ENCODE data around the gene CAVIN4. TPM values are rescaled to one million over a fixed set of nuclear protein-coding genes. Genes with fewer than 3 reads are reported as not detected.

The CAVIN4 gene
- total RNA-seq, 1 experiment from 2014 or later, result 0.56 TPM

- H3K27me3 Mint-ChIP-seq (ENCODE audit: insufficient read depth, unreplicated experiment), result no peaks in the 10 kb centered on the region
- no TSS peak for BruUV-seq (replicated peaks)
- intact Hi-C loops (cut with micrococcal nuclease), result no loop called here
- H3K36me3 Mint-ChIP-seq (ENCODE audit: insufficient read depth, unreplicated experiment), result no peaks in the 10 kb centered on the region
- POLR2A ChIA-PET, result no interaction called here
- H3K4me1 Mint-ChIP-seq (ENCODE audit: insufficient read depth, unreplicated experiment), result no peaks in the 10 kb centered on the region
- no peak for TF ChIP-seq CTCF (IDR thresholded peaks at IDR 0.05; ENCODE audit: unreplicated experiment)
- no peak for DNase-seq (ENCODE audit: unreplicated experiment)
- CTCF ChIA-PET, result interaction anchor here (1.4 to 2.9 kb wide), 4 partner anchors 14 to 20 kb away, joined by 3 to 20 read pairs (median 3); no protein-coding TSS in a partner anchor
- H3K4me3 Mint-ChIP-seq (ENCODE audit: unreplicated experiment), result no peak overlapping the region
- H3K9me3 Mint-ChIP-seq (ENCODE audit: unreplicated experiment), result no peaks in the 10 kb centered on the region
- no peak overlapping the region for H3K27ac Mint-ChIP-seq (ENCODE audit: low read depth, unreplicated experiment)
These were observed 3.8 kb downstream of the CAVIN4 start for GRCh38 chr9:100581661-100582060.

- CTCF ChIA-PET, result interaction anchor here (2.5 to 2.9 kb wide), 2 partner anchors 13 to 18 kb away, joined by 10 to 20 read pairs; no protein-coding TSS in a partner anchor
- intact Hi-C loops (cut with micrococcal nuclease), result no loop called here
- H3K9me3 Mint-ChIP-seq (ENCODE audit: unreplicated experiment), result no peaks in the 10 kb centered on the region
- H3K27ac Mint-ChIP-seq (ENCODE audit: low read depth, unreplicated experiment), result no peak overlapping the region
- BruUV-seq (replicated peaks), result no TSS peak
- H3K4me1 Mint-ChIP-seq (ENCODE audit: insufficient read depth, unreplicated experiment), result no peaks in the 10 kb centered on the region
- POLR2A ChIA-PET, result interaction anchor here (0.7 kb wide), 1 partner anchor 113 kb away, joined by 3 read pairs; no protein-coding TSS in a partner anchor
- H3K4me3 Mint-ChIP-seq (ENCODE audit: unreplicated experiment), result no peak overlapping the region
- H3K36me3 Mint-ChIP-seq (ENCODE audit: insufficient read depth, unreplicated experiment), result no peaks in the 10 kb centered on the region
- TF ChIP-seq CTCF (IDR thresholded peaks at IDR 0.05; ENCODE audit: unreplicated experiment), result no peak
- H3K27me3 Mint-ChIP-seq (ENCODE audit: insufficient read depth, unreplicated experiment), result no peaks in the 10 kb centered on the region
- no peak for DNase-seq (ENCODE audit: unreplicated experiment)
These were observed 5.3 kb downstream of the CAVIN4 start for GRCh38 chr9:100583014-100583802.

GRCh38 chr9:100584951-100585350 is 7.1 kb downstream of the CAVIN4 start:
- H3K27ac Mint-ChIP-seq (ENCODE audit: low read depth, unreplicated experiment), result no peak overlapping the region
- no peaks in the 10 kb centered on the region for H3K27me3 Mint-ChIP-seq (ENCODE audit: insufficient read depth, unreplicated experiment)
- intact Hi-C loops (cut with micrococcal nuclease), result no loop called here
- POLR2A ChIA-PET, result no interaction called here
- BruUV-seq (replicated peaks), result no TSS peak
- H3K36me3 Mint-ChIP-seq (ENCODE audit: insufficient read depth, unreplicated experiment), result no peaks in the 10 kb centered on the region
- TF ChIP-seq CTCF (IDR thresholded peaks at IDR 0.05; ENCODE audit: unreplicated experiment), result no peak
- DNase-seq (ENCODE audit: unreplicated experiment), result no peak
- CTCF ChIA-PET, result interaction anchor here (0.9 to 2.5 kb wide), 2 partner anchors 11 to 249 kb away, joined by 3 to 10 read pairs; no protein-coding TSS in a partner anchor
- no peaks in the 10 kb centered on the region for H3K9me3 Mint-ChIP-seq (ENCODE audit: unreplicated experiment)
- no peak overlapping the region for H3K4me3 Mint-ChIP-seq (ENCODE audit: unreplicated experiment)
- no peaks in the 10 kb centered on the region for H3K4me1 Mint-ChIP-seq (ENCODE audit: insufficient read depth, unreplicated experiment)

- intact Hi-C loops (cut with micrococcal nuclease), result no loop called here
- POLR2A ChIA-PET, result no interaction called here
- BruUV-seq (replicated peaks), result no TSS peak
These were observed 8.2 kb downstream of the CAVIN4 start for GRCh38 chr9:100586093-100586492.

More at GRCh38 chr9:100586093-100586492, 8.2 kb downstream of the CAVIN4 start:
- no peak for DNase-seq (ENCODE audit: unreplicated experiment)
- H3K36me3 Mint-ChIP-seq (ENCODE audit: insufficient read depth, unreplicated experiment), result no peaks in the 10 kb centered on the region
- no peak overlapping the region for H3K27ac Mint-ChIP-seq (ENCODE audit: low read depth, unreplicated experiment)
- no peaks in the 10 kb centered on the region for H3K9me3 Mint-ChIP-seq (ENCODE audit: unreplicated experiment)
- H3K4me3 Mint-ChIP-seq (ENCODE audit: unreplicated experiment), result no peak overlapping the region
- CTCF ChIA-PET, result interaction anchor here (0.6 to 1.1 kb wide), 2 partner anchors 152 to 1257 kb away, joined by 3 read pairs; no protein-coding TSS in a partner anchor
- no peaks in the 10 kb centered on the region for H3K27me3 Mint-ChIP-seq (ENCODE audit: insufficient read depth, unreplicated experiment)
- H3K4me1 Mint-ChIP-seq (ENCODE audit: insufficient read depth, unreplicated experiment), result no peaks in the 10 kb centered on the region
- no peak for TF ChIP-seq CTCF (IDR thresholded peaks at IDR 0.05; ENCODE audit: unreplicated experiment)
